Fibroblast of mammary gland (primary cell): ENCODE data around the gene TEDDM1.

ENCODE experiments used
- DNase-seq: peaks from one replicate; pipeline ENCODE4 v3.0.0-alpha.2; 2010; ENCODE audit warnings: low read depth
- H3K4me3 ChIP-seq: 2 replicates; pipeline ENCODE4 v1.5.1; 2011; ENCODE audit warnings: low read depth, mild to moderate bottlenecking, low read length, moderate library complexity; ENCODE audit not compliant: control insufficient read depth
- TF ChIP-seq, protein P1 (sequence below): conservative IDR thresholded peaks from 2 replicates; pipeline ENCODE4 v1.5.1; 2011; ENCODE audit warnings: low read depth, low read length, inconsistent platforms; ENCODE audit not compliant: control insufficient read depth, insufficient read depth

TEDDM1 gene

DNA sequence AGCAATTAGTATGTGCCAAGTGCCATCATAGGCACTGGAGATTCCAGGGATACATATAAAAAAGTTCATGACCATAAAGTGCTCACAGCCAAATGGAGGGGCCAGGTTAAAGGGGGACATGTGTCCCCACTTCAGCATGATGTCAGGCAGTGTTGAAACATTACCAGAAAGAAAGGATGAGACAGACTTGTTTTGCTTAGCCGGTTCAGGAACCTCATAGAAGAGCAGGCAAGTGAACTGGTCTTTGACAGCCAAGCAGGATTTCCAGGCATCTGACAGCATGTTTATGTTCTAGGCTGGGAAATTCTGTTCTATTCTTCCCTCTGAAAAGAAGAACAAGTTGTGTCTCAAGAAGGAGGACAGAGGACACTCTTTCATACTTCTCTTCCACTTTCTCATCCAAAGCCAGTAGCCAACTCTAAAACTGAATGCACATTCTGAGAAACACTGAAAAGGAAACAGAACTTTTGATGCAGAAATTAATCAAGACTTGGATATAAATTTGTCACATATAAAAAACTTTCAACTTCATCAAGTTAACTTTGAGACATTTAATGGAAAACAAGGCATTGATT is 48.6 kb downstream of the TEDDM1 start:
- H3K4me3 ChIP-seq: no peak overlapping the region
- TF ChIP-seq, protein P1, sequence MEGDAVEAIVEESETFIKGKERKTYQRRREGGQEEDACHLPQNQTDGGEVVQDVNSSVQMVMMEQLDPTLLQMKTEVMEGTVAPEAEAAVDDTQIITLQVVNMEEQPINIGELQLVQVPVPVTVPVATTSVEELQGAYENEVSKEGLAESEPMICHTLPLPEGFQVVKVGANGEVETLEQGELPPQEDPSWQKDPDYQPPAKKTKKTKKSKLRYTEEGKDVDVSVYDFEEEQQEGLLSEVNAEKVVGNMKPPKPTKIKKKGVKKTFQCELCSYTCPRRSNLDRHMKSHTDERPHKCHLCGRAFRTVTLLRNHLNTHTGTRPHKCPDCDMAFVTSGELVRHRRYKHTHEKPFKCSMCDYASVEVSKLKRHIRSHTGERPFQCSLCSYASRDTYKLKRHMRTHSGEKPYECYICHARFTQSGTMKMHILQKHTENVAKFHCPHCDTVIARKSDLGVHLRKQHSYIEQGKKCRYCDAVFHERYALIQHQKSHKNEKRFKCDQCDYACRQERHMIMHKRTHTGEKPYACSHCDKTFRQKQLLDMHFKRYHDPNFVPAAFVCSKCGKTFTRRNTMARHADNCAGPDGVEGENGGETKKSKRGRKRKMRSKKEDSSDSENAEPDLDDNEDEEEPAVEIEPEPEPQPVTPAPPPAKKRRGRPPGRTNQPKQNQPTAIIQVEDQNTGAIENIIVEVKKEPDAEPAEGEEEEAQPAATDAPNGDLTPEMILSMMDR: no peak
- no peak for DNase-seq

DNA sequence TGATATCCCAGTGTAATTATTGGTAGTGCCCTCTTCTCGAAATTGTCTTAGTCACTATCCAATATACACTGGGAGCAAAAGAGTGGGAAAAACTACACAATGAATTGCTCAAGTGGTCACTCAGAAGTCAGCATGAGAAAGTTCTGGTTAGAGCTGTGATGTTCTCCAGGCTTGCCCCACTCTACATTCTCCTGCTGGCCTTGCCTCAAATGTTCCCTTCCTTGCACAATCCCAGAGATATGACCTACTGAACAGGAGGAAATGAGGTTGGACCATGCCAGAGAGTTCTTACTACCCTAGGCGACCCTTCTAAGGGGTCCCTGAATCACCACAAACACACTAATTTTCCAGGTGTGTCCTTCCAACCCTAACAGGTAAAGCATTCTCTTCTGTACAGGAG is 49.6 kb downstream of the TEDDM1 start:
- no peak overlapping the region for H3K4me3 ChIP-seq
- peak; percentile 59 for DNase-seq
- TF ChIP-seq, protein P1: no peak

DNA sequence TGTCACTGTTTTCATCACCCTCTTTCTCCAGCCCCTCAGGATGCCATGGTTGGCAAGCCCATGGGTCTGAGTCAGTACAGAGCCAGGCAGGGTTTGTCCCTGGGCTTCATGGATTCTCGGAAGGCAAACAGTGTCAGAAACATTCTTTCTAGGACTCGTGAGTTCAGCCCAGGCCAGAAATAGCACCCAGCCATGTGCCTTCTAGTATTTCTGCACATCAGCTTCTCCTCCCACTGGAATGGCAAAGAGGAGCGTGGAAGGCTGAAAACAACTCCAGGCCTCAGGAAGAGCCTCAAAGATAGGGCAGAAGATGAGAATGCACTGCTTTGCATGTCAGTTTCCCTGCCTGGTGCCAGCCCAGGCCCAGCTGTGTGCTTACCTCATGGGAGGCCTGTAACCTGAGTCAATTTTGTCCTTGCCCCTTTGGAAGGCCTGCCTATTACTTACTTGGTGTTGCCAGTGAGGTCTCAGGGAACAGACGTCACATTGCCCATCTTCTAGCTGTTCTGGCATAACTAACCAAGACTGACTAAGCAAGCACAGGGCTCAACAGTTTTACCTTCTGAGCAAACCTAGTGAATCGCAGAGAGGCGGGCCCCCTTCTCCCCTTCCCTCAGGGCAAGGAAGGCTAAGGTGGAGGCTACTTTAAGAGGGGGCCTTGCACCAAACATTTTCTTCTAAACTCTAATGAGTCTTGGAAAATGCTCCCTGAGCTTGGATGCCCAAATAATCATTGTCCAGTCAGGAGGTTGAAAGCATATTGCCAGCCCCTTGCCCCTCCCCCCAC is 51.3 kb downstream of the TEDDM1 start:
- TF ChIP-seq, protein P1: no peak
- DNase-seq: no peak

More for the DNA sequence above, 51.3 kb downstream of the TEDDM1 start:
- H3K4me3 ChIP-seq: no peak overlapping the region
